ENCODE results near the gene ASPSCR1.

Gene ASPSCR1

GRCh38 chr17:81984773-81985410, 7.5 kb downstream of the ASPSCR1 start:
- no peak for DNase-seq

GRCh38 chr17:81986606-81987005, 9.2 kb downstream of the ASPSCR1 start:
- no peak for DNase-seq

GRCh38 chr17:81987161-81987770, 9.8 kb downstream of the ASPSCR1 start:
- DNase-seq = no peak

GRCh38 chr17:81990836-81991683, 13.6 kb downstream of the ASPSCR1 start:
- no peak for DNase-seq

- DNase-seq = no peak
Measured at GRCh38 chr17:81991684-81992305, 14.4 kb downstream of the ASPSCR1 start.

- no peak for DNase-seq
Measured at GRCh38 chr17:81992306-81993102, 15.1 kb downstream of the ASPSCR1 start.

- DNase-seq = no peak
Measured at GRCh38 chr17:81993729-81994592, 16.5 kb downstream of the ASPSCR1 start.

GRCh38 chr17:81994593-81995462, 17.4 kb downstream of the ASPSCR1 start:
- no peak for DNase-seq

- no peak for DNase-seq
Measured at GRCh38 chr17:81995463-81996231, 18.2 kb downstream of the ASPSCR1 start.

- no peak for DNase-seq
Measured at GRCh38 chr17:81996232-81996756, 18.9 kb downstream of the ASPSCR1 start.

GRCh38 chr17:81996757-81997441, 19.5 kb downstream of the ASPSCR1 start:
- no peak for DNase-seq

- no peak for DNase-seq
Measured at GRCh38 chr17:81998212-81998611, 20.8 kb downstream of the ASPSCR1 start.

GRCh38 chr17:81998691-81999438, 21.4 kb downstream of the ASPSCR1 start:
- no peak for DNase-seq

GRCh38 chr17:81999587-81999975, 22.2 kb downstream of the ASPSCR1 start:
- no peak for DNase-seq

GRCh38 chr17:81999976-82000802, 22.8 kb downstream of the ASPSCR1 start:
- no peak for DNase-seq

GRCh38 chr17:82000803-82001570, 23.6 kb downstream of the ASPSCR1 start:
- no peak for DNase-seq
